ENCODE results near the gene MOB3B. TPM values are rescaled to one million over a fixed set of nuclear protein-coding genes. Genes with fewer than 3 reads are reported as not detected.

Gene MOB3B
- total RNA-seq (ENCODE audit: low replicate concordance) = 14.0 and 15.3 TPM in 2 replicates

GRCh38 chr9:27529316-27530278 is at the start of gene MOB3B:
Gene MOB3B (minus strand): TSS chr9:27529814. CDS start chr9:27455550, 74,264 bp downstream.
- Mint-ChIP-seq H3K27me3 (ENCODE audit: insufficient read depth, low read depth) (peaks cover 2% of the 10 kb centered on the region), H3K27ac (no peak within 1 kb of the TSS), H3K4me3 (peak within 1 kb of the TSS; percentile 97), H3K4me1 (peaks cover 26% of the 10 kb centered on the region), H3K36me3 (peaks cover 4% of the 10 kb centered on the region), H3K9me3 (no peaks in the 10 kb centered on the region)
- no peak for TF ChIP-seq EZH2phosphoT487 (IDR thresholded peaks at IDR 0.05)
- TF ChIP-seq EZH2 (IDR thresholded peaks at IDR 0.05) = no peak
- TF ChIP-seq, protein P1, sequence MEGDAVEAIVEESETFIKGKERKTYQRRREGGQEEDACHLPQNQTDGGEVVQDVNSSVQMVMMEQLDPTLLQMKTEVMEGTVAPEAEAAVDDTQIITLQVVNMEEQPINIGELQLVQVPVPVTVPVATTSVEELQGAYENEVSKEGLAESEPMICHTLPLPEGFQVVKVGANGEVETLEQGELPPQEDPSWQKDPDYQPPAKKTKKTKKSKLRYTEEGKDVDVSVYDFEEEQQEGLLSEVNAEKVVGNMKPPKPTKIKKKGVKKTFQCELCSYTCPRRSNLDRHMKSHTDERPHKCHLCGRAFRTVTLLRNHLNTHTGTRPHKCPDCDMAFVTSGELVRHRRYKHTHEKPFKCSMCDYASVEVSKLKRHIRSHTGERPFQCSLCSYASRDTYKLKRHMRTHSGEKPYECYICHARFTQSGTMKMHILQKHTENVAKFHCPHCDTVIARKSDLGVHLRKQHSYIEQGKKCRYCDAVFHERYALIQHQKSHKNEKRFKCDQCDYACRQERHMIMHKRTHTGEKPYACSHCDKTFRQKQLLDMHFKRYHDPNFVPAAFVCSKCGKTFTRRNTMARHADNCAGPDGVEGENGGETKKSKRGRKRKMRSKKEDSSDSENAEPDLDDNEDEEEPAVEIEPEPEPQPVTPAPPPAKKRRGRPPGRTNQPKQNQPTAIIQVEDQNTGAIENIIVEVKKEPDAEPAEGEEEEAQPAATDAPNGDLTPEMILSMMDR (IDR thresholded peaks at IDR 0.05) = peak; percentile 80
- H3K4me1 ChIP-seq = peaks cover 29% of the 10 kb centered on the region
- no peaks in the 10 kb centered on the region for H3K36me3 ChIP-seq
- H2AFZ ChIP-seq (replicated peaks) = peak within 1 kb of the TSS; percentile 95
- peak within 1 kb of the TSS; percentile 40 for H3K9ac ChIP-seq
- H4K20me1 ChIP-seq (ENCODE audit: low read depth) = peaks cover 11% of the 10 kb centered on the region
- peaks cover 35% of the 10 kb centered on the region for H3K79me2 ChIP-seq (ENCODE audit: low read depth)
- peaks cover 22% of the 10 kb centered on the region for H3F3A ChIP-seq (ENCODE audit: low read depth)
- H3K4me2 ChIP-seq = peak within 1 kb of the TSS; percentile 92
- peak within 1 kb of the TSS; percentile 58 for H3K27ac ChIP-seq
- H3K27me3 ChIP-seq = no peaks in the 10 kb centered on the region
- no peaks in the 10 kb centered on the region for H3K9me3 ChIP-seq (ENCODE audit: low read depth)
- peak within 1 kb of the TSS; percentile 98 for H3K4me3 ChIP-seq
- DNase-seq (ENCODE audit: low spot score) = peak; percentile 91

DNA sequence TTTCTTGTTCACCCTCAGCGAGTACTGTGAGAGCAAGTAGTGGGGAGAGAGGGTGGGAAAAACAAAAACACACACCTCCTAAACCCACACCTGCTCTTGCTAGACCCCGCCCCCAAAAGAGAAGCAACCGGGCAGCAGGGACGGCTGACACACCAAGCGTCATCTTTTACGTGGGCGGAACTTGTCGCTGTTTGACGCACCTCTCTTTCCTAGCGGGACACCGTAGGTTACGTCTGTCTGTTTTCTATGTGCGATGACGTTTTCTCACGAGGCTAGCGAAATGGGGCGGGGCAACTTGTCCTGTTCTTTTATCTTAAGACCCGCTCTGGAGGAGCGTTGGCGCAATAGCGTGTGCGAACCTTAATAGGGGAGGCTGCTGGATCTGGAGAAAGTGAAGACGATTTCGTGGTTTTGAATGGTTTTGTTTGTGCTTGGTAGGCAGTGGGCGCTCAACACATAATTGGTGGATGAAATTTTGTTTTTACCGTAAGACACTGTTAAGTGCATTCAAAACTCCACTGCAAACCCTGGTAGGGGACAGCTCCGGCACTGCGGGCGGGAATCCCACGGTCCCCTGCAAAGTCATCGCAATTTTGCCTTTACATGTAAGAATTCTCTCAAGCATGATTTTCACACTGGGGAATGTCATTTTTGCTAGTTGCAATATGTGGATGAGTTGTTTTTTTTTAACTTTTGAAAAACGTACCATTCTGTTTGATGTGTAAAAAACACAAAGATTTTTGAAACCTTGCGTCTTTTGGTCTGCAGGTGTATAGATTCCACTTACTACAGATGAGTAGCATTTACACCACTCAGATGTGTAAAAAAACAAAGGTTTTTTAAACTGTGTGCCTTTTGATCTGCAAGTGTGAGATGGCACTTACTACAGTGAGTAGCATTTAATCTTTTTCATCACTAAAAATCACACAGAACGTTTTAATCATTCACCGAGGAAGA is 44.3 kb upstream of the MOB3B start:
- H3F3A ChIP-seq (ENCODE audit: low read depth) = peaks cover 29% of the 10 kb centered on the region
- H3K9me3 ChIP-seq (ENCODE audit: low read depth) = no peaks in the 10 kb centered on the region
- H3K79me2 ChIP-seq (ENCODE audit: low read depth) = peaks cover 40% of the 10 kb centered on the region
- Mint-ChIP-seq H3K27ac (peak overlapping the region; percentile 98), H3K36me3 (peaks cover 6% of the 10 kb centered on the region), H3K9me3 (peaks cover 7% of the 10 kb centered on the region), H3K27me3 (ENCODE audit: insufficient read depth, low read depth) (peaks cover 6% of the 10 kb centered on the region), H3K4me3 (peak overlapping the region; percentile 99), H3K4me1 (peaks cover 28% of the 10 kb centered on the region)
- H3K36me3 ChIP-seq = no peaks in the 10 kb centered on the region
- H3K9ac ChIP-seq = peak overlapping the region; percentile 52
- peak overlapping the region; percentile 92 for H3K27ac ChIP-seq
- H3K4me3 ChIP-seq = peak overlapping the region; percentile 88
- TF ChIP-seq EZH2 (IDR thresholded peaks at IDR 0.05) = no peak
- TF ChIP-seq EZH2phosphoT487 (IDR thresholded peaks at IDR 0.05) = no peak
- TF ChIP-seq, protein P1 (IDR thresholded peaks at IDR 0.05) = no peak
- DNase-seq (ENCODE audit: low spot score) = peak; percentile 99
- H3K4me1 ChIP-seq = peaks cover 16% of the 10 kb centered on the region
- H3K4me2 ChIP-seq = peak overlapping the region; percentile 89
- H3K27me3 ChIP-seq = no peaks in the 10 kb centered on the region
- peak overlapping the region; percentile 93 for H2AFZ ChIP-seq (replicated peaks)
- H4K20me1 ChIP-seq (ENCODE audit: low read depth) = peaks cover 18% of the 10 kb centered on the region

DNA sequence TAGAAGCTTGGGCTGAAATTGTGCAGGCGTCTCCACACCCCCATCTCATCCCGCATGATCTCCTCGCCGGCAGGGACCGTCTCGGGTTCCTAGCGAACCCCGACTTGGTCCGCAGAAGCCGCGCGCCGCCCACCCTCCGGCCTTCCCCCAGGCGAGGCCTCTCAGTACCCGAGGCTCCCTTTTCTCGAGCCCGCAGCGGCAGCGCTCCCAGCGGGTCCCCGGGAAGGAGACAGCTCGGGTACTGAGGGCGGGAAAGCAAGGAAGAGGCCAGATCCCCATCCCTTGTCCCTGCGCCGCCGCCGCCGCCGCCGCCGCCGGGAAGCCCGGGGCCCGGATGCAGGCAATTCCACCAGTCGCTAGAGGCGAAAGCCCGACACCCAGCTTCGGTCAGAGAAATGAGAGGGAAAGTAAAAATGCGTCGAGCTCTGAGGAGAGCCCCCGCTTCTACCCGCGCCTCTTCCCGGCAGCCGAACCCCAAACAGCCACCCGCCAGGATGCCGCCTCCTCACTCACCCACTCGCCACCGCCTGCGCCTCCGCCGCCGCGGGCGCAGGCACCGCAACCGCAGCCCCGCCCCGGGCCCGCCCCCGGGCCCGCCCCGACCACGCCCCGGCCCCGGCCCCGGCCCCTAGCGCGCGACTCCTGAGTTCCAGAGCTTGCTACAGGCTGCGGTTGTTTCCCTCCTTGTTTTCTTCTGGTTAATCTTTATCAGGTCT is 43.5 kb upstream of the MOB3B start, which contains the start of gene C9orf72:
Gene C9orf72, minus strand, starts transcription at position 564 of the 716 bp plus-strand sequence. CDS start 6,361 bp downstream, outside the sequence.
- H3K79me2 ChIP-seq (ENCODE audit: low read depth) = peaks cover 48% of the 10 kb centered on the region
- peaks cover 2% of the 10 kb centered on the region for H3K9me3 Mint-ChIP-seq
- TF ChIP-seq, protein P1 (IDR thresholded peaks at IDR 0.05) = peak; percentile 3
- no peak for TF ChIP-seq EZH2phosphoT487 (IDR thresholded peaks at IDR 0.05)
- DNase-seq (ENCODE audit: low spot score) = peak; percentile 87
- peaks cover 23% of the 10 kb centered on the region for H4K20me1 ChIP-seq (ENCODE audit: low read depth)
- H3K36me3 Mint-ChIP-seq = peaks cover 6% of the 10 kb centered on the region
- H3K4me3 ChIP-seq = peak within 1 kb of the TSS; percentile 88
- H3K4me3 Mint-ChIP-seq = peak within 1 kb of the TSS; percentile 99
- H3K27me3 Mint-ChIP-seq (ENCODE audit: insufficient read depth, low read depth) = peaks cover 5% of the 10 kb centered on the region
- H3K4me1 Mint-ChIP-seq = peaks cover 28% of the 10 kb centered on the region
- H3K27ac ChIP-seq = peak within 1 kb of the TSS; percentile 92
- peak within 1 kb of the TSS; percentile 98 for H3K27ac Mint-ChIP-seq
- peak within 1 kb of the TSS; percentile 60 for H3K9ac ChIP-seq
- H3K9me3 ChIP-seq (ENCODE audit: low read depth) = no peaks in the 10 kb centered on the region
- H3K36me3 ChIP-seq = no peaks in the 10 kb centered on the region
- no peaks in the 10 kb centered on the region for H3K27me3 ChIP-seq
- peaks cover 16% of the 10 kb centered on the region for H3K4me1 ChIP-seq
- peak within 1 kb of the TSS; percentile 89 for H3K4me2 ChIP-seq
- peak within 1 kb of the TSS; percentile 93 for H2AFZ ChIP-seq (replicated peaks)
- H3F3A ChIP-seq (ENCODE audit: low read depth) = peaks cover 29% of the 10 kb centered on the region
